Measurements from ENCODE around the gene ABHD2. TPM values are rescaled to one million over a fixed set of nuclear protein-coding genes. Genes with fewer than 3 reads are reported as not detected.

Gene ABHD2
- total RNA-seq, 1 experiment from 2014 or later: 148 TPM

DNA sequence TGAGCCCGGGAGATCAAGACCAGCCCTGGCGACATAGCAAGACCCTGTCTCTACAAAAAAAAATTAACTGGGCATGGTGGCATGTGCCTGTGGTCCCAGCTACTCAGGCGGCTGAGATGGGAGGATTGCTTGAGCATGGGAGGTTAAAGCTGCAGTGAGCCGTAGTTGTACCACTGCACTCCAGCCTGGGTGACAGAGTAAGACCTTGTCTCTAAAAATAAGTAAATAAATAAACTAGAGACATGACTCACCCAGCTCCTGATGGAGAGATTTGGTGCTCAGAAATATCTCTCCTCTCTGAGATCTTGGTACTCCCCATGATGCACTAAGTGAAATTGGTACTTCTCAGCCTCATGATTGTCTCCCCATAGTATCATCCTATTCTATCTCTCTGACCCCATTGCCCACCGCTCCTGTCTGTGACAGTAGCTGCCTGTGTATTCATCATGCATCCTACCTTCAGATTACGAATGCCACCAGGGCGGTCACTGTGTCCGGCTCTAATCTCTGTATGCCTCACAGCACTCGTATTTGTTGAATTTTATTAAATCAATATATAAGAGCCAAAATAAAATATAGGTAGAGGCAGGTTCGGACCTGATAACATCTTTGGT, 50.9 kb downstream of the ABHD2 start:
- Histone ChIP-seq H3K4me2 (no peak overlapping the region), H3K36me3 (ENCODE audit: low read depth) (0 out of 2 replicates have a peak, but pooled peaks cover 3% of the 10 kb centered on the region), H3K4me1 (replicated peaks; ENCODE audit: insufficient read depth) (peaks cover 29% of the 10 kb centered on the region), H3K4me3 (no peak overlapping the region), H4K20me1 (ENCODE audit: insufficient read depth) (no peaks in the 10 kb centered on the region), H3K9me3 (ENCODE audit: insufficient read depth, low read depth) (no peaks in the 10 kb centered on the region), H2AFZ (no peak overlapping the region), H3K27ac (no peak overlapping the region), H3K9me2 (ENCODE audit: insufficient read depth) (no peaks in the 10 kb centered on the region), H3K79me2 (ENCODE audit: low read depth) (0 out of 2 replicates have a peak, but pooled peaks cover under 1% of the 10 kb centered on the region), H3K27me3 (ENCODE audit: insufficient read depth, low read depth) (no peaks in the 10 kb centered on the region), H3F3A (ENCODE audit: insufficient read depth, low read depth) (peaks cover 26% of the 10 kb centered on the region; the same call in 1 of the 2 replicates)
- POLR2A ChIA-PET (ENCODE audit: unreplicated experiment): interaction anchor here (0.5 to 0.6 kb wide), 2 partner anchors 92 to 517 kb away, joined by 4 to 12 read pairs; no protein-coding TSS in a partner anchor
- intact Hi-C loops (cut with micrococcal nuclease; ENCODE audit: unreplicated experiment): no loop called here
- CTCF ChIA-PET: interaction anchor here (0.6 to 0.8 kb wide), 2 partner anchors 30 to 81 kb away, joined by 3 read pairs; no protein-coding TSS in a partner anchor
- TF ChIP-seq CTCF (conservative IDR thresholded peaks at IDR 0.05): no peak
- no peak for TF ChIP-seq EZH2 (IDR thresholded peaks at IDR 0.05; ENCODE audit: low read depth)
- BruUV-seq (replicated peaks): no TSS peak
- DNase-seq: no peak

DNA sequence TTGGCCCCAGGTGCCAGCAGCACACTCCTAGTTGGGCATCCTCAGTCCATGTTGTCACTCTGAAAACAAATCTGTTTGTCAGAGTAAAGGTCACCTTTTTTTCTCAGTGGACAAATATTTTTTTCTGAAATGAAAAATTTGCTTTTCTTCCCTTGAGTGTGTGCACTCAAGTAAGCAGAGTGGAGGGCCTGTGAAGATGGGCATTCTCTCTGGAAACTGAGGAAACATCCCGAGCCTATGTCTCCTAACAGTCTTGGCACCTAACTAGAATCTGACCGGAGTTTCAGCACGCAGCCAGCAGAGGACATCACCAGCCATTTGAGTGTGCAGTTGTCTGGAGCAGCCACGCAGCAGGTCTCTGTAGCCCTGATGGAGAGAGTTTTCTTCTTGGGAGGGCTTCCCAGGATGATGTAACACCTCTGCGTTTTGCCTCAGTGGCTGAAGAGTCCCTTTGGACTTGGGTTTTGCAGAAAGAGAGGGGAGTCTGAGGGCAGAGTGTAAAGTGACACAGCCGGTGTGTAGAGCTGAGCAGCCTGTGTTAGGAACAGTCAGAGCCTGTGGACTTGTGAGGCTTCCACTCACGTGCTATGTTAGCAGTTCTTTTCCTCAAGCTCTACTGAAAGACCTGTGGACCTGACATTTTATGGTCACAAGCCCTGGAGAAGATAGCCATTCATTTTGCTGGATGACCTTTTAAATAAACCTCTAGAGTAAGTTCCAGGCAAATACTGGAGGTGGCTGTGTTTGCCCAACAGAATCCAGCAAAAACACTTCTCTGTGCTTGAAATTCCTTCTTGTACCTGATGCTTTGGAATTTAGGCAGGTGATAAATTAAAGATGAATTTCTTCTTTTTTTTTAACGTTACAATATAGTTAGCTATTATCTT, 51.6 kb downstream of the ABHD2 start:
- H2AFZ ChIP-seq: no peak overlapping the region
- CTCF ChIA-PET: no interaction called here

More for the DNA sequence above, 51.6 kb downstream of the ABHD2 start:
- Histone ChIP-seq H3K4me1 (replicated peaks; ENCODE audit: insufficient read depth) (peaks cover 34% of the 10 kb centered on the region), H4K20me1 (ENCODE audit: insufficient read depth) (no peaks in the 10 kb centered on the region), H3K9me3 (ENCODE audit: insufficient read depth, low read depth) (no peaks in the 10 kb centered on the region), H3K9me2 (ENCODE audit: insufficient read depth) (no peaks in the 10 kb centered on the region), H3K79me2 (ENCODE audit: low read depth) (0 out of 2 replicates have a peak, but pooled peaks cover 8% of the 10 kb centered on the region), H3K36me3 (ENCODE audit: low read depth) (no peaks in the 10 kb centered on the region), H3K27ac (no peak overlapping the region), H3K27me3 (ENCODE audit: insufficient read depth, low read depth) (no peaks in the 10 kb centered on the region), H3F3A (ENCODE audit: insufficient read depth, low read depth) (peaks cover 27% of the 10 kb centered on the region; the same call in 1 of the 2 replicates), H3K4me2 (no peak overlapping the region), H3K4me3 (no peak overlapping the region)
- intact Hi-C loops (cut with micrococcal nuclease; ENCODE audit: unreplicated experiment): no loop called here
- TF ChIP-seq EZH2 (IDR thresholded peaks at IDR 0.05; ENCODE audit: low read depth) (no peak), CTCF (conservative IDR thresholded peaks at IDR 0.05) (no peak)
- no TSS peak for BruUV-seq (replicated peaks)
- no peak for DNase-seq
- POLR2A ChIA-PET (ENCODE audit: unreplicated experiment): interaction anchor here (0.5 kb wide), 1 partner anchor 91 kb away, joined by 12 read pairs; no protein-coding TSS in a partner anchor
